Endothelial cell of umbilical vein (primary cell): ENCODE results near the gene NXN. TPM values are rescaled to one million over a fixed set of nuclear protein-coding genes. Genes with fewer than 3 reads are reported as not detected.

ENCODE experiments used
- BruUV-seq: library from RNA; stranded (reverse); fragments of 400-500 nt; replicated peaks from 2 replicates; lab custom pipeline; 2021; lab: Mats Ljungman, UMichigan
- CTCF ChIA-PET: fragments of 300-600, 350-600 bp; sonication (Branson Sonifier 250); formaldehyde crosslinking; loops from one replicate; lab custom pipeline; 2021; ENCODE audit warnings: antibody characterized with exemption, inconsistent platforms; lab: Charles Lee
- POLR2A ChIA-PET: fragments of 300-600, 350-600 bp; sonication (Branson Sonifier 250); formaldehyde crosslinking; loops from one replicate; lab custom pipeline; 2021; ENCODE audit warnings: antibody characterized with exemption, inconsistent platforms; lab: Charles Lee
- DNase-seq: peaks from one replicate; pipeline ENCODE4 v3.0.0-alpha.2; 2011; ENCODE audit warnings: low read depth, low spot score
- FAIRE-seq: peaks from 2 replicates; lab custom pipeline; 2011; peaks lifted over from hg19 to GRCh38; lab: Jason Lieb, UNC
- H2AFZ ChIP-seq: 2 replicates; pipeline ENCODE4 v1.6.0; 2012; ENCODE audit warnings: low read depth, low read length, control low read depth, inconsistent platforms
- H3K27ac ChIP-seq: 2 replicates; pipeline ENCODE4 v1.5.1; 2011; ENCODE audit warnings: low read depth, mild to moderate bottlenecking, control low read depth, low read length, moderate library complexity; ENCODE audit not compliant: insufficient read depth
- H3K27me3 ChIP-seq, 2 experiments: 2 replicates each; pipeline versions ENCODE4 v1.6.0 to v1.6.1; 2011; ENCODE audit warnings: low read length in 2 of 2, mixed read lengths in 1 of 2; ENCODE audit not compliant: control insufficient read depth in 2 of 2, insufficient read depth in 2 of 2
- H3K36me3 ChIP-seq, 2 experiments: 2 replicates in 1 of 2; 3 replicates in 1 of 2; pipeline ENCODE4 v1.5.1; 2011; ENCODE audit warnings: low read length in 2 of 2, mild to moderate bottlenecking in 1 of 2, moderate library complexity in 1 of 2; ENCODE audit not compliant: control insufficient read depth in 2 of 2, insufficient read depth in 2 of 2; ENCODE audit errors: extremely low read depth in 1 of 2
- H3K4me1 ChIP-seq: 3 replicates; pipeline ENCODE4 v1.5.1; 2011; ENCODE audit warnings: mild to moderate bottlenecking, low read length; ENCODE audit not compliant: control insufficient read depth, insufficient read depth; ENCODE audit errors: extremely low read depth
- H3K4me2 ChIP-seq: 2 replicates; pipeline ENCODE4 v1.6.1; 2011; ENCODE audit warnings: low read length, control low read depth, mixed read lengths; ENCODE audit not compliant: insufficient read depth
- H3K4me3 ChIP-seq, 3 experiments: fragments of 200-600 bp in 1 of 3; sonication (generic), shearing (Covaris generic) in 1 of 3; replicated peaks in 1 of 3; 2 replicates each; pipeline ENCODE4 v1.5.1; 2011 to 2016; ENCODE audit warnings: control low read depth in 3 of 3, low read length in 3 of 3, mild to moderate bottlenecking in 2 of 3, inconsistent platforms in 1 of 3, low read depth in 1 of 3, moderate library complexity in 1 of 3; ENCODE audit not compliant: insufficient read depth in 1 of 3
- H3K79me2 ChIP-seq: 2 replicates; pipeline ENCODE4 v1.6.0; 2012; ENCODE audit warnings: low read length, inconsistent platforms; ENCODE audit not compliant: control insufficient read depth, insufficient read depth
- H3K9ac ChIP-seq: replicated peaks from 2 replicates; pipeline ENCODE3; 2011; ENCODE audit warnings: low read length, control low read depth; ENCODE audit not compliant: insufficient read depth; ENCODE audit errors: extremely low read depth
- H3K9me1 ChIP-seq: replicated peaks from 3 replicates; pipeline ENCODE4 v1.6.0; 2011; ENCODE audit warnings: mild to moderate bottlenecking, low read length; ENCODE audit not compliant: control insufficient read depth, insufficient read depth; ENCODE audit errors: extremely low read depth
- H3K9me3 ChIP-seq: replicated peaks from 2 replicates; pipeline ENCODE4 v1.5.1; 2012; ENCODE audit warnings: low read length, inconsistent platforms; ENCODE audit not compliant: control insufficient read depth, insufficient read depth
- H4K20me1 ChIP-seq: replicated peaks from 2 replicates; pipeline ENCODE3; 2011; ENCODE audit warnings: mild to moderate bottlenecking, low read length; ENCODE audit not compliant: control insufficient read depth, insufficient read depth; ENCODE audit errors: extremely low read depth
- CTCF ChIP-seq, 2 donors: IDR thresholded peaks; 1 replicate in 1 of 2; 2 replicates in 1 of 2; pipeline ENCODE4 v1.5.1; 2011; ENCODE audit warnings: low read length in 2 of 2, mild to moderate bottlenecking in 2 of 2, moderate library complexity in 2 of 2, control low read depth in 1 of 2, inconsistent platforms in 1 of 2, low read depth in 1 of 2; ENCODE audit not compliant: insufficient read depth in 1 of 2; ENCODE audit errors: extremely low read depth in 1 of 2
- dilution Hi-C: fragments of 300-500 bp; cut with MboI; formaldehyde crosslinking; loops from one replicate; pipeline ENCODE4 v1.15.0; 2019; ENCODE audit warnings: low sequenced_read_pairs; ENCODE audit not compliant: extremely low pct_ligation_motif_present
- intact Hi-C: fragments of 100-400 bp; cut with micrococcal nuclease; formaldehyde crosslinking; loops from one replicate; pipeline ENCODE4 v1.10.0; 2022
- polyA plus RNA-seq, 4 experiments: library from polyadenylated mRNA; depleted of rRNA in 3 of 4; stranded (reverse) in 3 of 4; unstranded in 1 of 4; fragments of >200 nt; gene quantifications; 2 replicates each; pipeline versions ENCODE4 v1.2.1 to v1.2.3, GENCODE V29; 2011 to 2012; ENCODE audit warnings: missing spikeins in 1 of 4
- total RNA-seq: library from RNA; stranded (reverse); gene quantifications from 2 replicates; pipeline ENCODE4 v1.2.3, GENCODE V29; 2021
- TF ChIP-seq, protein P1 (sequence below): IDR thresholded peaks from 2 replicates; pipeline ENCODE4 v1.6.1; 2011; ENCODE audit not compliant: insufficient read depth, insufficient read length

The NXN gene
- total and polyA plus RNA-seq, 2 donors (not counting 3 experiments of a cell fraction or from before 2014, with no cell fraction given) = 69.5 to 77.3 TPM

DNA sequence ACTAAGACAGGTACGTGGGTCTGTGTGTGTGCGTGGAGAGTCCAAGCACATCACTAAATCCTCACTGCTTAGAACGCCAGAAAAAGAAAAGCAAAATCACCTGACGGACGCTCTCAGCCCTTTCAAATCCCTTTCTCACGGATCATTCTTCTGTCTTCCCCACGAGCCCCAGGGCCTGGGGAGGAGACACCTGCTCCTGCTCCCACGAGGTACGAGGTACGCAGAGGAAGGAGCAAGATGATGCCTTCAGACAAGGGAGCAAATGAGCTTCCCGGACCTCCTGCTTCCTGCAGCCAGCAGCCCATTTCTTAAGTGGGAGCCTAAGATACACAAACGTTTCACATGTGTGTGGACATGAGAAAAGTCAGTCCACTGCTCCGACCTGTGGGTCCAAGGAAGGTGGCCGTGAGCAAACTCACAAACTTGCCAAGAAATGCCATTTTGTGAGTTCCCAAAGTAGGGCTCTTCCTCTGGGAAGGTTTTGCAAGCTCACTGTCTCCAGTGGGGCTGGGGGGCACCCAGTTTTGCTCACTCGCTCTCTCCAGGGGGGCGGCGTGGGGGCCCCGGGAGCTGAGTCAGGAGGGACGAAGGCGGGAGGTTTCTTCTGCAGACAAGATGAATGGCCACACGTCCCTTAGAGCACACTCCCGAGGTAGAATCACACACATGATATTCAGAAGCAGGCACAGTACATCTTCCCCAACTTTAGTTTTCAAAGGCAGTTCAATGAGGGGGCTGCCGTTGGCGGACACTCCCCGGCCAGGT lies 129.3 kb downstream of the NXN start:
- H3K4me3 ChIP-seq = no peak overlapping the region
- CTCF ChIA-PET = interaction anchor here (0.7 to 1.9 kb wide), 3 partner anchors 25 to 208 kb away, joined by 3 to 4 read pairs (median 3); no protein-coding TSS in a partner anchor

More for the DNA sequence above, 129.3 kb downstream of the NXN start:
- POLR2A ChIA-PET = no interaction called here
- TF ChIP-seq CTCF (IDR thresholded peaks at IDR 0.05; ENCODE audit: extremely low read depth in 1 of 2, insufficient read depth in 1 of 2, low read depth in 1 of 2, low read length in 2 of 2) = no peak
- TF ChIP-seq, protein P1, sequence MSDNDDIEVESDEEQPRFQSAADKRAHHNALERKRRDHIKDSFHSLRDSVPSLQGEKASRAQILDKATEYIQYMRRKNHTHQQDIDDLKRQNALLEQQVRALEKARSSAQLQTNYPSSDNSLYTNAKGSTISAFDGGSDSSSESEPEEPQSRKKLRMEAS = no peak
- no peak for FAIRE-seq
- DNase-seq = no peak
- Histone ChIP-seq H3K9me1 (no peaks in the 10 kb centered on the region), H3K4me1 (peaks cover 26% of the 10 kb centered on the region), H3K27ac (no peak overlapping the region), H3K9me3 (no peaks in the 10 kb centered on the region), H3K79me2 (no peaks in the 10 kb centered on the region), H3K36me3 (peaks cover 0 to 5% of the 10 kb centered on the region in 2 experiments), H3K9ac (no peak overlapping the region), H4K20me1 (no peaks in the 10 kb centered on the region), H2AFZ (no peak overlapping the region), H3K4me2 (no peak overlapping the region), H3K27me3 (peaks cover 0 to 3% of the 10 kb centered on the region in 2 experiments)
- dilution Hi-C loops (no loop called here), intact Hi-C loops (no loop called here)
- BruUV-seq = no TSS peak
